PC-9 (cell line): ENCODE data around the gene PLA2G2C. TPM values are rescaled to one million over a fixed set of nuclear protein-coding genes. Genes with fewer than 3 reads are reported as not detected.
A peak's percentile ranks its signal among the peaks of the same experiment; 100 is the strongest.

Source experiments
- BruUV-seq: library from RNA; stranded (reverse); fragments of 400-500 nt; replicated peaks from 2 replicates; lab custom pipeline; 2021; lab: Mats Ljungman, UMichigan
- CTCF ChIA-PET: fragments of 300-600 bp; sonication (Branson Sonifier 250); formaldehyde crosslinking; loops from one replicate; lab custom pipeline; 2022; ENCODE audit warnings: antibody characterized with exemption; lab: Charles Lee
- POLR2A ChIA-PET: fragments of 300-600 bp; sonication (Branson Sonifier 250); formaldehyde crosslinking; loops from one replicate; lab custom pipeline; 2022; ENCODE audit warnings: antibody characterized with exemption; ENCODE audit not compliant: unreplicated experiment; lab: Charles Lee
- DNase-seq, 2 experiments: peaks; one replicate each; pipeline versions ENCODE4 v3.0.0 to v3.0.0-alpha.2; 2015 to 2022; ENCODE audit warnings: mixed read lengths in 1 of 2
- H2AFZ ChIP-seq: fragments of 200-600 bp; sonication (generic); 2 replicates; pipeline ENCODE4 v1.8.1; 2017; ENCODE audit warnings: antibody characterized with exemption
- H3F3A ChIP-seq: fragments of 200-600 bp; sonication (generic); 2 replicates; pipeline ENCODE4 v1.8.1; 2017; ENCODE audit warnings: antibody characterized with exemption, mild to moderate bottlenecking, low read depth; ENCODE audit not compliant: insufficient read depth
- H3K27ac ChIP-seq: fragments of 200-600 bp; sonication (generic); 2 replicates; pipeline ENCODE4 v1.6.1; 2016; ENCODE audit warnings: mixed run types
- H3K27me3 ChIP-seq: fragments of 200-600 bp; sonication (generic); 2 replicates; pipeline ENCODE4 v1.6.1; 2016; ENCODE audit warnings: low read depth, mixed run types; ENCODE audit not compliant: insufficient read depth
- H3K36me3 ChIP-seq: fragments of 200-600 bp; sonication (generic); 2 replicates; pipeline ENCODE4 v1.6.1; 2016; ENCODE audit warnings: low read depth, mixed run types
- H3K4me1 ChIP-seq: fragments of 200-600 bp; sonication (generic); replicated peaks from 2 replicates; pipeline ENCODE4 v1.6.1; 2016; ENCODE audit warnings: mixed run types; ENCODE audit not compliant: insufficient read depth
- H3K4me2 ChIP-seq: fragments of 200-600 bp; sonication (generic); 2 replicates; pipeline ENCODE4 v1.6.1; 2017; ENCODE audit warnings: mixed run types
- H3K4me3 ChIP-seq: fragments of 200-600 bp; sonication (generic); 2 replicates; pipeline ENCODE4 v1.6.1; 2016; ENCODE audit warnings: mixed run types
- H3K79me2 ChIP-seq: fragments of 200-600 bp; sonication (generic); 2 replicates; pipeline ENCODE4 v1.6.1; 2017; ENCODE audit warnings: low read depth, mixed run types
- H3K9me2 ChIP-seq: fragments of 200-600 bp; sonication (generic); 2 replicates; pipeline ENCODE4 v1.8.1; 2017; ENCODE audit warnings: mild to moderate bottlenecking; ENCODE audit not compliant: insufficient read depth
- H3K9me3 ChIP-seq: fragments of 200-600 bp; sonication (generic); 2 replicates; pipeline ENCODE4 v1.8.1; 2016; ENCODE audit warnings: low read depth; ENCODE audit not compliant: insufficient read depth
- H4K20me1 ChIP-seq: fragments of 200-600 bp; sonication (generic); 2 replicates; pipeline ENCODE4 v1.8.1; 2017; ENCODE audit not compliant: insufficient read depth
- CTCF ChIP-seq: fragments of 200-600 bp; sonication (generic); conservative IDR thresholded peaks from 2 replicates; pipeline ENCODE4 v1.6.1; 2017; ENCODE audit warnings: mixed run types, antibody characterized with exemption, mild to moderate bottlenecking, moderate library complexity
- EZH2 ChIP-seq: fragments of 200-600 bp; sonication (generic); IDR thresholded peaks from 2 replicates; pipeline ENCODE4 v1.8.0; 2017; ENCODE audit warnings: antibody characterized with exemption, low read depth
- intact Hi-C: fragments of 100-400 bp; cut with micrococcal nuclease; formaldehyde crosslinking; loops from one replicate; pipeline ENCODE4 v1.10.0; 2022; ENCODE audit not compliant: unreplicated experiment
- total RNA-seq: library from RNA; stranded (reverse); gene quantifications from 2 replicates; pipeline ENCODE4 v1.2.3, GENCODE V29; 2021

The PLA2G2C gene
- total RNA-seq, 1 experiment from 2014 or later: 0.55 TPM

- ChIA-PET POLR2A (interaction anchor here (0.7 kb wide), 1 partner anchor 10 kb away, joined by 3 read pairs; no protein-coding TSS in a partner anchor), CTCF (no interaction called here)
- Histone ChIP-seq H3F3A (peaks cover 10% of the 10 kb centered on the region; the same call in 1 of the 2 replicates), H4K20me1 (no peaks in the 10 kb centered on the region), H2AFZ (no peak overlapping the region), H3K4me2 (no peak overlapping the region), H3K27me3 (no peaks in the 10 kb centered on the region), H3K79me2 (no peaks in the 10 kb centered on the region), H3K36me3 (no peaks in the 10 kb centered on the region), H3K27ac (no peak overlapping the region), H3K4me3 (no peak overlapping the region), H3K9me3 (no peaks in the 10 kb centered on the region), H3K4me1 (peaks cover 23% of the 10 kb centered on the region), H3K9me2 (no peaks in the 10 kb centered on the region)
- TF ChIP-seq EZH2: no peak
- no peak for TF ChIP-seq CTCF
- intact Hi-C loops: no loop called here
- no TSS peak for BruUV-seq
- no peak for DNase-seq
These were observed 14.6 kb upstream of the PLA2G2C start for GRCh38 chr1:20200966-20201365.

GRCh38 chr1:20199840-20200239, 13.5 kb upstream of the PLA2G2C start:
- Histone ChIP-seq H3K9me3 (no peaks in the 10 kb centered on the region), H3K27ac (peak overlapping the region; percentile 31; the same call in 1 of the 2 replicates), H3K4me2 (peak overlapping the region; percentile 20), H2AFZ (no peak overlapping the region), H3K36me3 (no peaks in the 10 kb centered on the region), H3K9me2 (no peaks in the 10 kb centered on the region), H3K4me3 (no peak overlapping the region), H3F3A (peaks cover 10% of the 10 kb centered on the region; the same call in 1 of the 2 replicates), H3K4me1 (peaks cover 23% of the 10 kb centered on the region), H3K27me3 (no peaks in the 10 kb centered on the region), H4K20me1 (no peaks in the 10 kb centered on the region), H3K79me2 (no peaks in the 10 kb centered on the region)
- TF ChIP-seq EZH2: no peak
- TF ChIP-seq CTCF: no peak
- no TSS peak for BruUV-seq
- DNase-seq: no peak
- ChIA-PET POLR2A (interaction anchor here (0.6 to 0.8 kb wide), 3 partner anchors 11 to 214 kb away, joined by 3 to 4 read pairs (median 3); no protein-coding TSS in a partner anchor), CTCF (interaction anchor here (0.6 kb wide), 1 partner anchor 162 kb away, joined by 3 read pairs; no protein-coding TSS in a partner anchor)
- intact Hi-C loops: loop anchor here (5.0 kb wide), 1 partner anchor 98 kb away; no protein-coding TSS in a partner anchor

- Histone ChIP-seq H3K79me2 (no peaks in the 10 kb centered on the region), H3F3A (peaks cover 10% of the 10 kb centered on the region; the same call in 1 of the 2 replicates), H3K4me1 (peaks cover 23% of the 10 kb centered on the region), H3K27ac (peak overlapping the region; percentile 31; the same call in 1 of the 2 replicates), H2AFZ (no peak overlapping the region), H3K36me3 (no peaks in the 10 kb centered on the region), H3K9me2 (no peaks in the 10 kb centered on the region), H3K27me3 (no peaks in the 10 kb centered on the region), H3K9me3 (no peaks in the 10 kb centered on the region), H4K20me1 (no peaks in the 10 kb centered on the region), H3K4me2 (peak overlapping the region; percentile 20), H3K4me3 (no peak overlapping the region)
- CTCF ChIA-PET: interaction anchor here (0.6 kb wide), 2 partner anchors 13 to 162 kb away, joined by 3 to 18 read pairs; no protein-coding TSS in a partner anchor
- peak; percentile 76 to 93 for DNase-seq
- POLR2A ChIA-PET: interaction anchor here (0.6 to 0.8 kb wide), 3 partner anchors 12 to 214 kb away, joined by 3 to 4 read pairs (median 3); no protein-coding TSS in a partner anchor
- no peak for TF ChIP-seq CTCF
- no peak for TF ChIP-seq EZH2
- no TSS peak for BruUV-seq
- intact Hi-C loops: loop anchor here (5.0 kb wide), 1 partner anchor 97 kb away; no protein-coding TSS in a partner anchor
These were observed 13.1 kb upstream of the PLA2G2C start for GRCh38 chr1:20199403-20199802.
